DMS153 treated with DMSO at 0.1 percent for 48 hours (cell line): ENCODE data around the gene MEAK7.

Experiments
- DNase-seq: peaks from one replicate; lab custom pipeline; 2025; ENCODE audit not compliant: unreplicated experiment; lab: John Stamatoyannopoulos, UW

Gene MEAK7, protein sequence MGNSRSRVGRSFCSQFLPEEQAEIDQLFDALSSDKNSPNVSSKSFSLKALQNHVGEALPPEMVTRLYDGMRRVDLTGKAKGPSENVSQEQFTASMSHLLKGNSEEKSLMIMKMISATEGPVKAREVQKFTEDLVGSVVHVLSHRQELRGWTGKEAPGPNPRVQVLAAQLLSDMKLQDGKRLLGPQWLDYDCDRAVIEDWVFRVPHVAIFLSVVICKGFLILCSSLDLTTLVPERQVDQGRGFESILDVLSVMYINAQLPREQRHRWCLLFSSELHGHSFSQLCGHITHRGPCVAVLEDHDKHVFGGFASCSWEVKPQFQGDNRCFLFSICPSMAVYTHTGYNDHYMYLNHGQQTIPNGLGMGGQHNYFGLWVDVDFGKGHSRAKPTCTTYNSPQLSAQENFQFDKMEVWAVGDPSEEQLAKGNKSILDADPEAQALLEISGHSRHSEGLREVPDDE

DNA sequence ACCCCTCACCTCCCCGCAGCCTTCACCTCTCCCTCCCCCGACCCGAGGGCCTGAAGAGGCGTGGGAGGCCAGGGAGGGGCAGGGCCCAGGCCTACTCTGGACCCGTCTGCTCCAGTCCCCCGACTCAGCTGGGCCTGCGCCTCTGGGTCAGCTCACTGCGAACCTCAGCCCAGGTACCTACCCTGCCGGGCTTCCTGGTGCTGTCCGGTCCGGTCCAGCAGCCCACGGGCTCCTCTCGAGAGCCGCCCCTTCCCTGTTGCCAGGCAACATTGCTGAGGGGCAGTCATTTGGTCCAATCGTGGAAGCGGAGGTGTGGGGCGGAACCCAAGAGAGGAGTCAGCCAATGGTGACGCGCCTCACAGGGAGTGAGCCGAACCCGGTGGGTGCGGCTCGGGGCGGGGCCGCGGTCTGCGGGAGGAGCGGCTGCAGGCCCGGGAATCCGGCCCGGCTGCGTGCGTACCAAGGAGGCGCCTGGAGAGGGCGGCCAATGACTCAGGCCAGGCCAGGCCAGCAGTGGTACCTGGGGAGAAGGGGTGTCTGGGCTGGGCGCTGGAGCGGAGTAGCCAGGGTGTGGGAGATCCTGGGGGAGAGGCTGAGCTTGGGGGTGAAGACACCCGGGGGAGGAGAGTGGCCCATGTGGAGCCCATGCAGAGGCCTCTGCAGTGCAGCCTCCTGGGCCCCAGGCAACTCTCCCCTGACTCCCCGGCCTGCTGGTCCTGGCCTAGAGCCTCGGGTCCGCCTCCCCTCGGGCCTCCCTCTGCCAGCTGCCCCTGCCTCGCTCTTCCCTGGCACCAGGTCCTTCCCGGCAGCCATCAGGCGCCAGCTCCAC is at the start of gene MEAK7:
Gene MEAK7, minus strand, starts transcription at position 240 of the 829 bp plus-strand sequence. CDS start 6,573 bp downstream, outside the sequence.
- DNase-seq: peak; percentile 96

- DNase-seq: no peak
These were observed 49.5 kb upstream of the MEAK7 start for GRCh38 chr16:84553873-84554399.

DNA sequence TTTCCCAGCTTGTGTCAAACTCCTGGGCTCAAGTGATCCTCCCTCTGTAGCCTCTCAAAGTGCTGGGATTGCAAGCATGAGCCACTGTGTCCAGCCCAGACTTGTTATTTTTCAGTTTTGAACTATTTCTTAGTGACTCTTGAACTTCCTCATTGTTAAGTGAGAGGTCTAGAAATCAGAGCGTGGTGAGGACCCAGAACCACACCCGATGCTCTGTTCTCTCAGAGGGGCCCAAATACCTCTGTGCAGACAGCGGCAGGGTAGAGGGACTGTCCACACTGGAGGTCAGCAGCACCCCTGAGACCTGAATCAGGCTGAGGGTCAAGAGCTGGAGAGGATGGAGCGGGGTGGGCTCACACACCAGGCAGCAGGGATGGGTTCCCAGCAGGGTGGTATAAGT is 47.7 kb upstream of the MEAK7 start:
- DNase-seq: no peak

GRCh38 chr16:84550096-84550495 is 45.6 kb upstream of the MEAK7 start:
- no peak for DNase-seq

DNA sequence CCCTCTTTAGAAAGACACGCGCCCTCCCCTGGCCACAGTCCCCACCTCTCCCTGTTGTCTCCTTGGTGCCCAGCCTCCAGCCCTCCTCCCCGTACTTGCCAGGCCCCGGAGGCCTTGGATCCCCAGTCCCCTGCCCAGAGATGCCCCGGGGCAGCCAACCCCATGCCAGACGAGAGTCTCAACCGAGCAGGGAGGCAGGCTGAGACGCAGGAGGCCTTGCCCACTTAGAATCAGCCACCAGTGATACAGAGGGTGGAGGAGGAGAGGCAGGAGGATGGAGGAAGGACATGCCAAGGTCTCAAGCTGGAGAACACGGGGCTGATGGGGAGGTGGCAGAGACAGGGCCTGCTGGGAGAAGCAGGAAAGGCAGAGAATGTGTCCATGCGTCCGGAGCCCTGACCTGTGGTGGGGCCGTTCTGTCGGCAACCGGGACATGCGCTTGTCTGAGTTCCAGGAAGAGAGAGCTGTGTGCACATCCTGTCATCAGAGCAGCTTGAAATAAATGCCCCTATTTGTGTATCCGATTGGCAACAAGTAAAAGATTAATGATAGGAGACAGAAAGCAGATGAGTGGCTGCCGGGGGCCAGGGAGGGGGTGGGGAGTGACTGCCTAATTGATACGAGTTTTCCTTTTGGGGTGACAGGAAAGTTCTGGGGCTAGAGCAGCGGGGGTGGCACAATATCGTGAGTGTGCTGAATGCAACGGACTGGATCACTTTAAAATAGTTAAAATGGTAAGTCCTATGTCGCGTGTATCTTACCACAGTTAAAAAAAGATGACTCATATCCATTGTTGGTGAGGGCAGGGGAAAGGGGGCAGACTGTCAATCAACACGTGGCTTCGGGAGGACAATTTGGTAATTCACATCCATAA is 44.7 kb upstream of the MEAK7 start:
- DNase-seq: no peak

DNA sequence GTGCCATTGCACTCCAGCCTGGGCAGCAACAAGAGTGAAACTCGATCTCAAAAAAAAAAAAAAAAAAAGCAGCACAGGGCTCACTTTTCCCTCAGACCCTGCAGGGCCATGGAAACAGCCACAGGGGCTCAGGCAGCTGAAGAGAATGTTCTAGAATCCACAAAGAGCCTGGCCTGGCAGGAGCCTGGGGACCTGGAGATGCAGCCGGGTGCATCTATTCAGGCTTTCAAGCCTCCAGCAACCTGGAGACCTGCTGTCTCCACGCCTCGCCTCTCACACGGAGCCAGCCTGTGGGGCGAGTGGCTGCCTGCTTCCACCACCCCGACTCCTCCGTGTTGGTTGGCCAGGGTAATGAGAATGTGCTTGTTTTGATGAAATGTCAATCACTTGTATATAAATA is 44.0 kb upstream of the MEAK7 start:
- no peak for DNase-seq

- no peak for DNase-seq
These were observed 43.1 kb upstream of the MEAK7 start for GRCh38 chr16:84547546-84548061.

DNA sequence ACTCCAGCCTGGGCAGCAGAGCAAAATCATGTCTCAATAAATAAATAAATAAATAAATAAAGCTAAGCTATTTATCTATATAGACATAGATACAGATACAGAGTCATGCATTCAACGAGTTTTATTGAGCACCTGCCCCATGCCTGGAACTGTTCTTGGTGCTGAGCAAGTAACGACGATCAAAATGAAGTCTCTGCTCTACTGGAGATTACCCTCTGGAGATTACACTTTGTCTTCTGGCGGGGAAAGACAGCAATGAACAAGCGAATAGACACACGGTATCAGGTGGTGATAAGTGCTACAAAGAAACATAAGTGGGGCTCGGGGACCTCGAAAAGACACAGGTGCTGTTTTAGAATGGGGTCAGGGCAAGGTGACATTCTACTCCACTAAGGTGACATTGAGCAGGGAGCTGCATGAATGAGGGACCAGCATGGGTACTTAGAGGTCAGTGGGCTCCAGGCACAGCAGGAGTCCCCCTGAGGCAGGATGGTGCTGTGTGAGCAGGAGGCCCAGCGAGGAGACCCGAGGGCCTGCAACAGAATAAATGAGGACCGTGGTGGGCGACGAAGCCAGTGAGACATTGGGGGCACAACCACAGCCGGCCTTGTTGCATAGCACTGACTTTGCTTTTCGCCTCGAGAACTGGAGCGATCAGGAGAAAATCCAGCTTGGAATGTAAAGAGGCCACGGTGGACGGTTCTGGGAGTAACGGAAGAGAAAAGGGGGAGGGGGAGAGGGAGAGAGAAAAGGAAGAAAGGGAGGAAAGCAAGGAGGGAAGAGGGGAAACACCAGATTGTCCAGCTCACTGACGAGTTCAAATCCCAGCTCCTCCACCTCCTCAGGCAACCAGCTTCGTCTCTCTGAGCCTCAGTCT is 42.4 kb upstream of the MEAK7 start:
- DNase-seq: no peak

GRCh38 chr16:84545114-84545737 is 40.8 kb upstream of the MEAK7 start:
- no peak for DNase-seq

DNA sequence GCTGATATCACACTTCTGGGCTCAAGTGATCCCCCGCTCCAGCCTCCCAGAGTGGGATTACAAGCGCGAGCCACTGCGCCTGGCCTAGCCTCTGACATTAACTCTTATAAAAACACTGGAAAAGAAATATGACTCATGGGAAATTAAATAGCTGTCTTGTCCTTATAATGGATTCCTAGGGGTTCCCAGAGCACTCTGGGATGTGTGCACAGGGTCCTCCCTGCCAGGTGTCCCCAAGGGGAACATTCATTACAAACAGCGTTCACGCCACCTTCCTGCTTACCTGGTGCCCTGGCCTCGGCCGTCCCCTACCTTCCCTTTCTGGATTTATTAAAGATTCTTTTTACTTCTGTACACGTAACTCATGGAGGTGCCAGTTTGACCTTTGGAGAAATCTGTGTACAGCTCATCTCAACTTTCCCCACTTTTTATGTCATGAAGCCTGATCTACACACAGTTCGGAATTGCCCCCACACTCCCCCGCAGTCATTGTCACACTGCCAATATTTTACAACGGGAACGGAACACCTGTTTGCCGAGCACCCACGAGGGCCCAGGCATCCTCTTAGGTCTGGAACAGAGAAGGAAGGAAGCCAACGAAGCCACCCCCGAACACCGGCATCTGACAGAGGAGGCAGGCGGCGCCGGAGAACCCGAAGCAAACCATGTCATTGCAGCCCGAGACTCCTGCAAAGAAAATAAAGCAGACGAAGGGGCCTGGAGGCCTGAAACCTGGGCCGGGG is 39.7 kb upstream of the MEAK7 start:
- peak; percentile 85 for DNase-seq

GRCh38 chr16:84543253-84543652 is 38.8 kb upstream of the MEAK7 start:
- no peak for DNase-seq

- DNase-seq: no peak
These were observed 37.7 kb upstream of the MEAK7 start for GRCh38 chr16:84541999-84542817.

GRCh38 chr16:84540194-84540593 is 35.7 kb upstream of the MEAK7 start:
- no peak for DNase-seq

DNA sequence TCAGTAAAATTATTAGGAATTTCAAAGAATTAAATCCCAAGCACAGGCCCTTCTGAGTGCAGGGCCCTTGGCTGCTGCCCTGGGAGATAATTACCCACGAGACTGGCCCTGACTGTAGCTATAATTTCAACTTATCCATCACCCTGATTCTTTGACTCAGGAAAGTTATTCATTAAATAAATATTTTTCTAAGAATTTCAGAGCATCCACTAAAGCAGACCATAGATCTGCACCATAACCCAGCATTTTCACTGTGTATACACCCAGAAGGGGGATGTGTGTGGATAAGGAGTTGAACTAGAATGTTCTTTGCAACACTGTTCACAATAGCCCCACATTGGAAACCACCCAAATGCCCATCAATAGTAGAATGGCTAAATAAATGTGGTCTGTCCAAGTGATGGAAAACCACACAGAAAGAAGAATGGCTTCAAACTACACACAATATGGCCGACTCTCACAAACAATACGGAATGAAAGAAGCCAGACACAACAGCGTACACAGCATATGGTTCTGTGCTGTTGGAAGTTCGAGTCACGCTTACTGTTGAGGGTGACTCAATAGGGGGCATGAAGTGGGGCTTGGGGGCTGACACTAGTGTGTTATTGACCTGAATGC is 33.9 kb upstream of the MEAK7 start:
- DNase-seq: no peak

DNA sequence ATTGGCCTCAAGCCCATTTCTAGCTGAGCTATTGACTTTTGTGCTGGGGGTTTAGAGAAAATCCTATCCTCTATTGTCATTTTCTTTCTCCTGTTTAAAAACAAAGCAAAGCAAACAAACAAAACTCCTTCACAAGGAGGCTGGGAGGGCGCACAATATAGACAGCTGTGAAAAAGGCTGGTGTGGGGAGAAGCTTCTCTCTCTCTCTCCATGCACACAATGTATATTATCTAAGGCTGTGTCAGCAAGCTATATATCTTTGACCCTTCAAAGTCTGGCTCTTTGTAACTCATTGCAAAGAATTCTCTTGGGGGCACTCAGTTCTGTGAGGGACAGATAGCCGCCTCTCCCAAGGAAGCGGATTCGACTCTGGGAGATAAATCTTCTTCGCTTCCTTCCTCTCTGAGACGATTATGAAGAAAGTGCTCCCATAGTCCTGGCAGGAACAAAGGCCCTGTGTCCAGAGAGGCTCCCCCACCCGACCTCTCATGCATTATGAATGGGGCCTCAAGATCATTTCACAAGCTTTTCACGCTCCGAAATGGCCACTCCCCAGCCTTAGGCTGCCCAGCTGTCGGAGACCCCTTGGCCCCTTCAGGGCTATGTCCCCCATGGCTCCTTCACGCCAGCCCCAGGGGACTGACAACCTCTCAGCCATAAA is 33.2 kb upstream of the MEAK7 start:
- no peak for DNase-seq

DNA sequence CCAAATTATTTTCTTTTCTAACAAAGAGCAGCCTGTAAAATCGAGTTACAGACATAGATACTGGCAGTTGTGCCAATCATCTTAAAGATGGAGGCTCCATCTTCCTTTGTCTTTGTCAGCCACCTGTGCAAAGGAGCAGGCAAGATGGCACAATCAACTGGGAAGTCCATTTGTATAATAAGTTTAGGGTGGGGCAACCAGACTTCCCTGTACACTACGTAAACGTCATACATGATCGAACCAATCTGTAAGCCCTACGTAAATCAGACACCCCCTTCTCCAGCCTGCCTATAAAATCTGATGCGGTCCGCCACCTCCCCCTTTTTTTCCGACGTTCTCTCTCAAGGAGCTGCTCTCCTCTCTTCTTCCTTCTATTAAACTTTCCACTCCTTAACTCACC is 31.4 kb upstream of the MEAK7 start:
- DNase-seq: no peak

DNA sequence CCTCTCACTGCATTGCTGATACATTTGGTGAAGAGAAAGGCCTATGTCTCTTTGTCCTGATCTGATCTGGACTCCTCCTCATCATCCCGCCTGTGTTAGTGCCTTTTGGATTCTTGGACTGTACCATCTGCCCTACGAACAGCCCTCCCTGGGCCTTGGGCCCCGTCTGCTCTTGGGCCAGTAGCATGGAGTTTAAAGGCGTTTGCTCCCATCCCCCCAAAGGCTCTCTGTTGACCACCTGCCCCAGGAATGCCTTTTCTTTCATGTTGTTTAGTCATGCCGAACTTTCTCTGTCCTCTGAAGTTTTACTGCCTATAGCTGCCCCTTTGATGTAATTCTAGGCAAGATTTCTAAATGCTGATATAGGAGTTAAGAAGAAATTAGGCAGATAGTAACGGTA is 30.9 kb upstream of the MEAK7 start:
- DNase-seq: no peak
